PC-3 (cell line): Measurements from ENCODE around the gene ULBP1. TPM values are rescaled to one million over a fixed set of nuclear protein-coding genes. Genes with fewer than 3 reads are reported as not detected.
"Not testable (repeated sequence)": the region's sequence is repeated elsewhere in the genome, so short reads cannot be mapped to it uniquely, and the experiment has no call there.

Experiments
- ATAC-seq: fragments of 200-7000 bp; cut with Tn5 transposase; 2 replicates; pipeline ENCODE4 v1.9.1; 2020; ENCODE audit warnings: mild to moderate bottlenecking, moderate library complexity
- BruUV-seq: library from RNA; stranded (reverse); fragments of 400-500 nt; replicated peaks from 2 replicates; lab custom pipeline; 2021; lab: Mats Ljungman, UMichigan
- CTCF ChIA-PET: fragments of 300-600 bp; sonication (Branson Sonifier 250); formaldehyde crosslinking; loops from one replicate; lab custom pipeline; 2022; ENCODE audit warnings: antibody characterized with exemption; lab: Charles Lee
- POLR2A ChIA-PET: fragments of 300-600 bp; sonication (Branson Sonifier 250); formaldehyde crosslinking; loops from one replicate; lab custom pipeline; 2022; ENCODE audit warnings: antibody characterized with exemption; ENCODE audit not compliant: unreplicated experiment; lab: Charles Lee
- DNase-seq: peaks from one replicate; pipeline ENCODE4 v3.0.0-alpha.2; 2015
- H2AFZ ChIP-seq: fragments of 300-600 bp; sonication (generic); 2 replicates; pipeline ENCODE4 v1.6.0; 2016; ENCODE audit warnings: antibody characterized with exemption, low read length
- H3F3A ChIP-seq: fragments of 300-600 bp; sonication (generic); one replicate; pipeline ENCODE4 v1.6.0; 2017; ENCODE audit warnings: antibody characterized with exemption, low read length, control low read depth, mild to moderate bottlenecking; ENCODE audit not compliant: unreplicated experiment
- H3K27ac ChIP-seq: fragments of 300-600 bp; sonication (generic); 2 replicates; pipeline ENCODE4 v1.5.1; 2016; ENCODE audit warnings: mild to moderate bottlenecking, low read length
- H3K27me3 ChIP-seq: fragments of 300-600 bp; sonication (generic); 2 replicates; pipeline ENCODE4 v1.6.1; 2016; ENCODE audit warnings: low read length, mixed read lengths
- H3K36me3 ChIP-seq: fragments of 300-600 bp; sonication (generic); 2 replicates; pipeline ENCODE4 v1.6.1; 2016; ENCODE audit warnings: low read depth, mixed run types, low read length, mixed read lengths
- H3K4me1 ChIP-seq: fragments of 300-600 bp; sonication (generic); 2 replicates; pipeline ENCODE4 v1.5.1; 2016; ENCODE audit warnings: low read length; ENCODE audit not compliant: insufficient read depth
- H3K4me2 ChIP-seq: fragments of 300-600 bp; sonication (generic); 2 replicates; pipeline ENCODE4 v1.6.0; 2016; ENCODE audit warnings: low read length
- H3K4me3 ChIP-seq: fragments of 300-600 bp; sonication (generic); 2 replicates; pipeline ENCODE4 v1.5.1; 2016; ENCODE audit warnings: mild to moderate bottlenecking, low read length, mixed read lengths
- H3K79me2 ChIP-seq: fragments of 300-600 bp; sonication (generic); 2 replicates; pipeline ENCODE4 v1.6.1; 2017; ENCODE audit warnings: low read length, mixed read lengths
- H3K9ac ChIP-seq: fragments of 300-600 bp; sonication (generic); 2 replicates; pipeline ENCODE4 v1.6.0; 2016; ENCODE audit warnings: mild to moderate bottlenecking, low read length
- H3K9me2 ChIP-seq: fragments of 300-600 bp; sonication (generic); replicated peaks from 2 replicates; pipeline ENCODE4 v1.6.1; 2016; ENCODE audit warnings: mixed run types, low read length, mixed read lengths
- H3K9me3 ChIP-seq: fragments of 300-600 bp; sonication (generic); 2 replicates; pipeline ENCODE4 v1.6.1; 2016; ENCODE audit warnings: low read length, mixed read lengths
- H4K20me1 ChIP-seq: fragments of 300-600 bp; sonication (generic); 2 replicates; pipeline ENCODE4 v1.6.1; 2016; ENCODE audit warnings: low read length, mixed read lengths
- CTCF ChIP-seq: fragments of 300-600 bp; sonication (generic); conservative IDR thresholded peaks from 2 replicates; pipeline ENCODE4 v1.5.1; 2017; ENCODE audit warnings: antibody characterized with exemption, low read depth, mild to moderate bottlenecking, low read length
- EZH2 ChIP-seq: fragments of 300-600 bp; sonication (generic); IDR thresholded peaks from one replicate; pipeline ENCODE4 v1.6.1; 2017; ENCODE audit warnings: antibody characterized with exemption, mild to moderate bottlenecking, low read length; ENCODE audit not compliant: unreplicated experiment
- EZH2phosphoT487 ChIP-seq: fragments of 300-600 bp; sonication (generic); IDR thresholded peaks from 2 replicates; pipeline ENCODE4 v1.6.1; 2018; ENCODE audit warnings: mild to moderate bottlenecking, antibody characterized with exemption, low read length, borderline replicate concordance
- intact Hi-C: fragments of 100-400 bp; cut with micrococcal nuclease; formaldehyde crosslinking; loops from 2 replicates; pipeline ENCODE4 v1.9.0; 2023
- total RNA-seq: library from RNA; depleted of rRNA; stranded (reverse); fragments of >200 nt; gene quantifications from 2 replicates; pipeline ENCODE4 v1.2.3, GENCODE V29; 2014

Gene ULBP1
- total RNA-seq, 1 experiment from 2014 or later = 0.87 TPM

GRCh38 chr6:149919834-149920225 lies 43.9 kb upstream of the ULBP1 start:
- no peaks in the 10 kb centered on the region for H3K9me3 ChIP-seq
- CTCF ChIA-PET = no interaction called here
- H2AFZ ChIP-seq = no peak overlapping the region
- H3K79me2 ChIP-seq = no peaks in the 10 kb centered on the region
- POLR2A ChIA-PET = no interaction called here
- no peaks in the 10 kb centered on the region for H4K20me1 ChIP-seq
- no peaks in the 10 kb centered on the region for H3F3A ChIP-seq
- intact Hi-C loops = loop anchor here (10.0 kb wide), 1 partner anchor 375 kb away; the partner anchor contains the start of gene PPIL4
- H3K9ac ChIP-seq = no peak overlapping the region
- no peak for TF ChIP-seq EZH2
- no peak for TF ChIP-seq CTCF
- TF ChIP-seq EZH2phosphoT487 = no peak
- BruUV-seq = no TSS peak
- H3K4me2 ChIP-seq = no peak overlapping the region
- H3K27me3 ChIP-seq = no peaks in the 10 kb centered on the region
- DNase-seq (no peak), ATAC-seq (no peak)
- no peaks in the 10 kb centered on the region for H3K36me3 ChIP-seq
- peaks cover 3% of the 10 kb centered on the region; the same call in 1 of the 2 replicates for H3K4me1 ChIP-seq
- H3K4me3 ChIP-seq = no peak overlapping the region
- H3K9me2 ChIP-seq = no peaks in the 10 kb centered on the region
- no peak overlapping the region for H3K27ac ChIP-seq

- H3K4me1 ChIP-seq = peaks cover 8% of the 10 kb centered on the region; the same call in 1 of the 2 replicates
- H3K4me2 ChIP-seq = no peak overlapping the region
- no peak for ATAC-seq
- no peak overlapping the region for H3K9ac ChIP-seq
- H3K27me3 ChIP-seq = no peaks in the 10 kb centered on the region
- H3K79me2 ChIP-seq = no peaks in the 10 kb centered on the region
- no peak overlapping the region for H2AFZ ChIP-seq
- no peaks in the 10 kb centered on the region for H3K9me3 ChIP-seq
- no peak overlapping the region for H3K4me3 ChIP-seq
- no peaks in the 10 kb centered on the region for H4K20me1 ChIP-seq
- H3K27ac ChIP-seq = no peak overlapping the region
- TF ChIP-seq CTCF (no peak), EZH2phosphoT487 (no peak), EZH2 (no peak)
- H3F3A ChIP-seq = no peaks in the 10 kb centered on the region
- intact Hi-C loops = loop anchor here (10.0 kb wide), 1 partner anchor 377 kb away; the partner anchor contains the start of gene PPIL4
- ChIA-PET CTCF (no interaction called here), POLR2A (no interaction called here)
- no peak for DNase-seq
- H3K36me3 ChIP-seq = no peaks in the 10 kb centered on the region; the same call in 1 of the 2 replicates
- no TSS peak for BruUV-seq
- H3K9me2 ChIP-seq = no peaks in the 10 kb centered on the region
Measured at GRCh38 chr6:149921361-149921760, 42.4 kb upstream of the ULBP1 start.

GRCh38 chr6:149922091-149922490 lies 41.7 kb upstream of the ULBP1 start:
- H3K4me2 ChIP-seq = peak overlapping the region; percentile 91
- H3K9ac ChIP-seq, H4K20me1 ChIP-seq, H3K9me2 ChIP-seq, H3F3A ChIP-seq, H3K79me2 ChIP-seq, H3K36me3 ChIP-seq, H2AFZ ChIP-seq, POLR2A ChIA-PET, ATAC-seq, H3K4me1 ChIP-seq, BruUV-seq, H3K27ac ChIP-seq, CTCF ChIA-PET, H3K27me3 ChIP-seq, DNase-seq, H3K9me3 ChIP-seq: not testable (repeated sequence)
- intact Hi-C loops = loop anchor here (10.0 kb wide), 1 partner anchor 377 kb away; the partner anchor contains the start of gene PPIL4
- peak overlapping the region; percentile 80; the same call in 1 of the 2 replicates for H3K4me3 ChIP-seq
